Activated naive CD8-positive, alpha-beta T cell treated with anti-CD3 and anti-CD28 coated beads, Interleukin-2, amount 50 U/mL, for 24 hours (primary cell): ENCODE measurements around the gene IQCE.

Source experiments
- ATAC-seq: fragments of 150-1000 bp; cut with Tn5 transposase; one replicate; pipeline ENCODE4 v1.10.0; 2021
- DNase-seq: peaks from one replicate; pipeline ENCODE4 v3.0.0; 2021
- H3K27ac Mint-ChIP-seq: one replicate; pipeline ENCODE4 v1.8.0; 2021; ENCODE audit warnings: mild to moderate bottlenecking, mixed read lengths
- H3K27me3 Mint-ChIP-seq: one replicate; pipeline ENCODE4 v1.8.0; 2021; ENCODE audit warnings: mixed read lengths
- H3K36me3 Mint-ChIP-seq: one replicate; pipeline ENCODE4 v1.8.0; 2021; ENCODE audit warnings: low read depth, mixed read lengths
- H3K4me1 Mint-ChIP-seq: one replicate; pipeline ENCODE4 v1.8.0; 2021; ENCODE audit warnings: mixed read lengths
- H3K4me3 Mint-ChIP-seq: one replicate; pipeline ENCODE4 v1.8.0; 2021; ENCODE audit warnings: mild to moderate bottlenecking, moderate library complexity, mixed read lengths
- H3K9me3 Mint-ChIP-seq: one replicate; pipeline ENCODE4 v1.8.0; 2021; ENCODE audit warnings: mixed read lengths

IQCE gene

DNA sequence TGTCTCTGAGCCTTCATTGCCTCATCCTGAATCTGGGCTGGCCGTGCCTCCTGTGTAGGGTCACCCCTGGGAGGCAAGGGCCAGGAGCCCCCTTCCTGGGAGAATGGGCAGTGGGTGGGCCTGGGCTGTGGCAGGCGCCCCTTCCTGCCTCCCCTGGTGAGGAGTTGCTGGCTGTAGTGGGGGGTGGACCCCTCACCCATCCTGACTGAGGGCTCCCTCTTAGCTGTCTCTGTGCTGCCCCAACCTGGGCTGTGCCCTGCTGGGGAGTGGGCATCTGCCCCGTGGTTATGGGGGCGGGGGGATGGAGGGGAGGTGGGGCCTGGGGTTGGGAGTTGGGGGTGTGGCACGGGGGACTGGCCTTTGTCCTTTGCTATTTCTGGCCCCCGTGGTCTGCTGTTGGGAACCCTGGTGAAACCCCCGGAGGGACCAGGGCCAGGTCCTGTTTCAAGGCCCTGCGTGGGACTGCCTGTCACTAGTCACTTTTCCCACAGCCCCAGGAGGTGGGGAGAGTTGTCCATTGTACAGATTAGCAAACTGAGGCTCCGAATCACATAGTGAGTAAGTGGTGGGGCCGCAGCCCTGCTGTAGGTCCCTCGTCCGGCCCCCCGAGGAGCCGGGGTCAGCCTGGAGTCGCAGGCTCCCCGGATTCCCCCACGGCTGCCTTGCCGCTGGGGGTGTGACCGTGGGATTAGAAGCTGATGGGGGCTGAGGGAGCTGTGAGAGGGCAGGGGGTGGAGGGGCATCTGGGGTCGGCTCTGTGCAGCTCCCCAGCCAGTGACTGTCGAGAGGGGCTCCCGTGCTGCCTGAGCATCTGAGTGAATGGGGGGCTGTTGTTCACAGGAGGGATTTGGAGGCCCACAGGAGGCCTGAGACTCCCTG is 75.7 kb downstream of the IQCE start:
- Mint-ChIP-seq H3K27me3 (no peaks in the 10 kb centered on the region), H3K4me1 (peaks cover 18% of the 10 kb centered on the region), H3K27ac (peak overlapping the region; percentile 18)

GRCh38 chr7:2635148-2635668 is 76.4 kb downstream of the IQCE start:
- H3K27ac Mint-ChIP-seq: no peak overlapping the region
- no peaks in the 10 kb centered on the region for H3K36me3 Mint-ChIP-seq
- DNase-seq (no peak), ATAC-seq (no peak)
- no peak overlapping the region for H3K4me3 Mint-ChIP-seq
- H3K27me3 Mint-ChIP-seq: no peaks in the 10 kb centered on the region
- no peaks in the 10 kb centered on the region for H3K9me3 Mint-ChIP-seq
- peaks cover 18% of the 10 kb centered on the region for H3K4me1 Mint-ChIP-seq

More for the DNA sequence above, 75.7 kb downstream of the IQCE start:
- Mint-ChIP-seq H3K4me3 (peak overlapping the region; percentile 92), H3K9me3 (no peaks in the 10 kb centered on the region), H3K36me3 (no peaks in the 10 kb centered on the region)
- ATAC-seq: no peak
- DNase-seq: no peak

DNA sequence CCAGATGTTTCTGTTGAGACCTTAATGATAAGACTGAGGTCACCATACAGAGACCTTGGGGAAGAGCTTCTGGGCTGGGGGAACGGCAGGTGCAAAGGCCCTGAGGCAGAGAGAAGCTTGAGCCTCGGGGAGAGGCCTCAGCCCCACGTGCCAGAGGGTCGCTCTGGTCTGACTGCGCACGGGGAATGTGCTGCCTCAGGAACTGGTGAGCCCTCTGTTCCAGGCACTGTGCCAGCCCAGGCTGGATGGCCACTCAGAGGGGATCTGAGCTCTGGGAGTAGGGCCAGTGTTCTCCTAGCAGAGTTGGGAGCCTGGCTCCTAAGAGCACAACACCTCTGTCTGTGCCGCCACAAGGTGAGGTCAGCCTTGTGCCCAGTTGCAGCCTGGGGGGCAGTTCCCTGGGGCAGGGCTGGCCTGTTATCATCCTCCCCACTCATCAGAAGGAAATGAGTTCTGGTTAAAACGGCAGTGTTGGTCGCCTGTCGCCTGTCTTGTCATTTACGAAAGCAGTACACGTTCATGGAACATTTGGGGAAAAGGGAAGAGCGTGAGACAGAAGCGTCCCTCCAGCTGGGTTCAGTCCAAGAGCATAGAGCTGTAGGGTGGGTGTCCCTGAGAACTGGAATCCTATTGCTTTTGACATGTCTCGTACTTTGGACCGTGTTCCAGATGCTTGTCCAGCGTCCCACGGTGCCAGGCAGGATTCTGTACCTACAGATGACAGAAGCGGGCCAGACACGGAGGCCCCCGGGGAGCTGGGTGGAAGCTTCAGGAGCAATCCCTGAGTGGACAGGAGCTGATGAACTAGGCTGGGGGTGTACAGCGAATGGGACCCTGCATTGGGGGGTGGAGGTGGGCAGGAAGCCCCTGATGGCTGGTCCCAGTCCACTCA is 77.3 kb downstream of the IQCE start:
- no peak for DNase-seq
- Mint-ChIP-seq H3K4me1 (peaks cover 19% of the 10 kb centered on the region), H3K27me3 (no peaks in the 10 kb centered on the region), H3K4me3 (no peak overlapping the region), H3K27ac (no peak overlapping the region), H3K36me3 (no peaks in the 10 kb centered on the region), H3K9me3 (no peaks in the 10 kb centered on the region)
- no peak for ATAC-seq

DNA sequence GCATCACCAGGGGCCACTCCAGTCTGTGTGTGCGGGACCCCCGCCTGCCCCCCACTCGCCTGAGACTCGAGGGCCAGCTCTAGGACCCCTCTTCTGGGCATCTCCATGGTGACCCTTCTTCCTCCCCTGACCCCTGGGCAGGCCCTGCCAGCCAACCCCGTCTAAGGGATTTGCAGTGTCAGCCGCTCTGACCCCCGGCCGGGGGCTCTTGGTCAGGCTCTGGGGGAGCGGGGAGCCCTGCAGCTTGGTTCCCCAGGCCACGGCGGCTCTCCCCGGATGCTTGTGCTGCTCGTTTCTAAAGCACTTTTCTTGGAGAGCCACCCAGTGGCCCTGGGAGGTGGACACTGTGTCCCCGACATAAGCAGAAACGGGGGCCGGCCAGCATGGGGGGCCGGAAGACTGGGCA is 78.3 kb downstream of the IQCE start:
- Mint-ChIP-seq H3K4me1 (peaks cover 18% of the 10 kb centered on the region), H3K27ac (no peak overlapping the region), H3K9me3 (no peaks in the 10 kb centered on the region), H3K4me3 (no peak overlapping the region), H3K36me3 (no peaks in the 10 kb centered on the region), H3K27me3 (no peaks in the 10 kb centered on the region)
- DNase-seq (no peak), ATAC-seq (no peak)

GRCh38 chr7:2637505-2638223 is 78.9 kb downstream of the IQCE start:
- no peak for ATAC-seq
- no peaks in the 10 kb centered on the region for H3K9me3 Mint-ChIP-seq
- no peaks in the 10 kb centered on the region for H3K36me3 Mint-ChIP-seq
- DNase-seq: no peak
- H3K4me3 Mint-ChIP-seq: no peak overlapping the region
- no peaks in the 10 kb centered on the region for H3K27me3 Mint-ChIP-seq
- no peak overlapping the region for H3K27ac Mint-ChIP-seq
- H3K4me1 Mint-ChIP-seq: peaks cover 18% of the 10 kb centered on the region

GRCh38 chr7:2638224-2638991 is 79.6 kb downstream of the IQCE start:
- Mint-ChIP-seq H3K9me3 (no peaks in the 10 kb centered on the region), H3K27ac (no peak overlapping the region), H3K4me3 (no peak overlapping the region), H3K4me1 (peaks cover 15% of the 10 kb centered on the region), H3K36me3 (no peaks in the 10 kb centered on the region), H3K27me3 (no peaks in the 10 kb centered on the region)
- DNase-seq: no peak
- no peak for ATAC-seq

GRCh38 chr7:2639181-2639681 is 80.5 kb downstream of the IQCE start:
- H3K27ac Mint-ChIP-seq: no peak overlapping the region
- H3K27me3 Mint-ChIP-seq: no peaks in the 10 kb centered on the region
- no peaks in the 10 kb centered on the region for H3K9me3 Mint-ChIP-seq
- no peak overlapping the region for H3K4me3 Mint-ChIP-seq
- DNase-seq (no peak), ATAC-seq (no peak)
- peaks cover 8% of the 10 kb centered on the region for H3K4me1 Mint-ChIP-seq
- H3K36me3 Mint-ChIP-seq: no peaks in the 10 kb centered on the region

- H3K27me3 Mint-ChIP-seq: no peaks in the 10 kb centered on the region
- ATAC-seq (no peak), DNase-seq (no peak)
- H3K36me3 Mint-ChIP-seq: no peaks in the 10 kb centered on the region
- H3K27ac Mint-ChIP-seq: no peak overlapping the region
- H3K9me3 Mint-ChIP-seq: no peaks in the 10 kb centered on the region
- peaks cover 12% of the 10 kb centered on the region for H3K4me1 Mint-ChIP-seq
- no peak overlapping the region for H3K4me3 Mint-ChIP-seq
Observed at GRCh38 chr7:2639695-2640481, 81.1 kb downstream of the IQCE start.

DNA sequence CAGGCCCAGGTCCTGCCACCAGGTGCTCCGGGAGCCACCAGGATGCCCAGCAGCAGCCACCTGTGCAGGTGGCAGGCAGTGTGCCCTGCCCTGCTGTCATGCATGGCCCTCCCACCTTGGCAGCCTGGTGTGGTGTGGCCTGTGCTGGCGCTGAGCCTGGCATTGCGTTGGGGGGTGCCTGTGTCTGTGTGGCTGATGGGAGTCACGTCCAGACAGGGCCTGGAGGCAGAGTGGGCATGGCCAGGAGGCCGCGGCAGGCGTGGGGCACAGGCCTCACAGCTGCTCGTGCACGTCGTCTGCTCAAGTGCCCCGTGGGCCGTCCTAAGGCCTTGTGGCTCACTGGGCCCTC is 81.7 kb downstream of the IQCE start:
- Mint-ChIP-seq H3K4me1 (peaks cover 18% of the 10 kb centered on the region), H3K27ac (no peak overlapping the region), H3K4me3 (no peak overlapping the region), H3K9me3 (no peaks in the 10 kb centered on the region), H3K36me3 (no peaks in the 10 kb centered on the region), H3K27me3 (no peaks in the 10 kb centered on the region)
- DNase-seq (no peak), ATAC-seq (no peak)

DNA sequence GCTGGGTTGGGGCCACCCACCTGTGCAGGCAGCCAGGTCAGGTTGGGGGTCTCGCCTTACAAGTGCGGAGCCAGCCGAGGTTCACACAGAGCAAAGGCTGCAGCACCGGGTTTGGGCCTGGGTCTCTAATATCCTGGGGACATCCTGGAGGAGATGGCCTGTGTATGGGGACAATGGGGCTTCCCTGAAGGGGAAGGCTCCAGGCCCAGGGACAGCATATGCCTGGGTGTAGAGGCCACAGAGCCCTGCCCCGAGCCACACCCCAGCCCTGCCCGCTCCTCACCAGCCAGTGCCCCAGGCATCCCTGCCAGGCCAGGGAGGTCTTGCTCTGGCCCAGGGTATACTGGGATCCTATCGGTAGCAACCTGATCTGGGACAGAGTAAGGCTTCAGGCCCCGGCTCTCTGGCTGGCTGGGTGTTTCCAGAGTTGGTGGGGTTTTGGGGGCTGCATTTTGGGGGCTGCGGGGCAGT is 82.1 kb downstream of the IQCE start:
- ATAC-seq (no peak), DNase-seq (no peak)
- H3K27me3 Mint-ChIP-seq: no peaks in the 10 kb centered on the region
- no peak overlapping the region for H3K4me3 Mint-ChIP-seq
- peaks cover 22% of the 10 kb centered on the region for H3K4me1 Mint-ChIP-seq
- no peaks in the 10 kb centered on the region for H3K9me3 Mint-ChIP-seq
- H3K36me3 Mint-ChIP-seq: no peaks in the 10 kb centered on the region
- no peak overlapping the region for H3K27ac Mint-ChIP-seq

- ATAC-seq (no peak), DNase-seq (peak; percentile 40)
- Mint-ChIP-seq H3K27me3 (no peaks in the 10 kb centered on the region), H3K27ac (peak overlapping the region; percentile 73), H3K9me3 (no peaks in the 10 kb centered on the region), H3K4me3 (peak overlapping the region; percentile 14), H3K4me1 (peaks cover 24% of the 10 kb centered on the region), H3K36me3 (no peaks in the 10 kb centered on the region)
Observed at GRCh38 chr7:2641406-2642393, 82.9 kb downstream of the IQCE start.
